Measurements from ENCODE around the gene PACS1.

DNA sequence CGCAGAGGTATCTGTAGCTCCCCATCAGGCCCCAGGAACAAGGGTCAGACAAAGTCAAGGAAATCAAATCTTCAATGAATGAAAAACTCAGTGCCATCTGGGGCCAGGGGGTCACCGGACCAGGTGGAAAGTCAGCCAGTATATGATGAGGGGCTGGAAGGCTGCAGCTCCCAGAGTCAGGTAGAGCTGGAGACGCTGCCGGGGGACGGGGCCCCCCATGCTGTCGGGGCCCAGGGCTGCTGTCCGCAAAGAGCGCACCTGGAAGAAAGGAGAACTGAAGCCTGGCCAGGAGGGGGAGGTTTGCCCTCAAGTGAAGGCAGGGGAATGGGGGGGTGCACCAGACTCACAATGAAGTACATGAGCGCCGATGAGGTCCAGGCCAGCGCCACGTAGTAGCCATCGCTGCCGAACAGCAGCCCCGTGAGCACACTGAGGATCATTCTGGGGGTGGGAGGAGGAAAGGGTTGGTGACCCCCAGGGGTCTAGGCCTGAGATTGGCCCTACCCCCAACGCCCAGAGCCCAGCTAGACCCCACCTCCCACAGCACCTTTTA lies 214.5 kb downstream of the PACS1 start:
- no peak for TF ChIP-seq POLR2AphosphoS5 (IDR thresholded peaks at IDR 0.05; ENCODE audit: low read depth, low read length)
- TF ChIP-seq TAF1 (IDR thresholded peaks at IDR 0.05; ENCODE audit: borderline replicate concordance, insufficient read depth, low read length): no peak
- TF ChIP-seq SIN3A (IDR thresholded peaks at IDR 0.05; ENCODE audit: borderline replicate concordance, insufficient read depth, low read length): no peak
- no peak for TF ChIP-seq FOXP2 (optimal IDR thresholded peaks at IDR 0.05; ENCODE audit: borderline replicate concordance, extremely low read depth, extremely low read length, insufficient read depth)

Measured in PFSK-1 (cell line).